Urinary bladder (tissue), 4 donors: ENCODE measurements around the gene RIC8A. TPM values are rescaled to one million over a fixed set of nuclear protein-coding genes. Genes with fewer than 3 reads are reported as not detected.
"Not testable (repeated sequence)": the region's sequence is repeated elsewhere in the genome, so short reads cannot be mapped to it uniquely, and the experiment has no call there.

Source experiments
- DNase-seq: peaks from one replicate; pipeline ENCODE4 v3.0.0-alpha.2; 2015; ENCODE audit errors: extremely low spot score
- H3K27ac ChIP-seq: one replicate; pipeline ENCODE4 v1.5.1; 2013; ENCODE audit warnings: low read depth, mild to moderate bottlenecking, moderate library complexity
- H3K36me3 ChIP-seq: one replicate; pipeline ENCODE4 v1.6.1; 2013; ENCODE audit warnings: mild to moderate bottlenecking, moderate library complexity; ENCODE audit not compliant: insufficient read depth
- H3K4me1 ChIP-seq: one replicate; pipeline ENCODE4 v1.6.1; 2013; ENCODE audit warnings: mild to moderate bottlenecking, moderate library complexity; ENCODE audit not compliant: insufficient read depth
- H3K4me3 ChIP-seq: one replicate; pipeline ENCODE4 v1.5.1; 2013; ENCODE audit warnings: low read depth, low read length
- WGBS: extraction: QIAGEN DNeasy Blood & Tissue Kit; methylation state at CpG from one replicate; pipeline ENCODE4 v1.1.7; 2013; 5-methylcytosine and 5-hydroxymethylcytosine counted together
- polyA plus RNA-seq: library from polyadenylated mRNA; stranded (reverse); fragments of 200-250 nt; gene quantifications from one replicate; pipeline ENCODE4 v1.2.3, GENCODE V29; 2013
- total RNA-seq: library from RNA; depleted of rRNA; stranded (reverse); fragments of >200 nt; gene quantifications from one replicate; pipeline ENCODE4 v1.2.3, GENCODE V29; 2014
- donor health status: healthy with polysubstance abuse.
- donor health status: healthy.

Gene RIC8A
- total RNA-seq (60.2 TPM), polyA plus RNA-seq (90.8 TPM)

GRCh38 chr11:207208-207862 is at the start of gene RIC8A, which contains the start of gene BET1L:
RIC8A (plus strand) TSS chr11:207708; CDS start chr11:208855, 1,147 bp downstream.
BET1L (minus strand) TSS chr11:207399; CDS start chr11:207321, 78 bp downstream.
- Histone ChIP-seq H3K36me3 (peaks cover 2% of the 10 kb centered on the region), H3K4me3 (peak within 1 kb of the TSS; percentile 94), H3K27ac (peak within 1 kb of the TSS; percentile 98), H3K4me1 (no peaks in the 10 kb centered on the region)
- peak; percentile 93 for DNase-seq
- under 1% methylated on average over 63 of the region's 63 CpGs for WGBS

DNA sequence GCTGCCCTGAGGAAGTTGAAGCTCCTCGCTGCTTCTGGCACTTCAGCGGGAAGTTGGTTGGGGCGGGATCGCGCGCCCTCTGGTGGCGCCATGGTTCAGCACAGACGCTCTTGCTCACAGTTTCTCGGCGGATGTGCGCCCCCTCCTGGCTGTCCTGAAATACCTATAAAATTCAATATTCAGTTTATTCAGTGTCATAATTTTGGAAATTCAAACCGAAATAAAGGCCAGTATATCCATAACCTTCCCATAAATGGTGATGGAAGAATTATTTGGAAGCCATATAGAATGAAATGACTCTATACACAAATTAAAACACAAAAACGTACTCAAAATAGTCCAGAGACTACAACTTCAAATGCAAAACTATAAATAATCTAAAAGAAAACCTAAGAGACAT is 27.3 kb upstream of the RIC8A start:
- DNase-seq, H3K4me1 ChIP-seq, H3K27ac ChIP-seq, H3K36me3 ChIP-seq, H3K4me3 ChIP-seq: not testable (repeated sequence)
- no CpG with 5 or more reads among the region's 13 CpGs for whole genome bisulfite sequencing

DNA sequence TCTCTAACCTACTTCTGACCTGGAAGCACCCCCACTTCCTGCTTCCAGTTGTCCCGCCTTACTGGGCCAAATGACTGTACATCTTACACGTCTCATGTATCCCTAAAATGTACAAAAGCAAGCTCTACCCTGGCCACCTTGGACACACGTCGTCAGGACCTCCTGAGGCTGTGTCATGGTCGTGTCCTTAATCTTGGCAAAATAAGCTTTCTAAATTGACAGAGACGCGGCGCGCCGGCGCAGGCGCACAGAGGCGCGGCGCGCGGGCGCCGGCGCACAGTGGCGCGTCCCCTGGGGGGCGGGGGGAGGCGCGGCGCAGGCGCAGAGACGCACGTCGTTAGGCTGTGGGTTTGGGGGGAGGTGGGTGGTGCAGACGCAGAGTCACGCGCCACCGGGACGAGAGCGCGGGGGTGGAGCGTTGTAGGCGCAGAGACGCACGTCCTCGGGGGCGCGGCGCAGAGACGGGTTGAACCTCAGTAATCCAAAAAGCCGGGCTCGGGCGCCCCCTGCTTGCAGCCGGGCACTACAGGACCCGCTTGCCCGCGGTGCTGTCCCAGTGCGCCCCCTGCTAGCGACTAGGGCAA is 18.2 kb upstream of the RIC8A start:
- not testable (repeated sequence) for H3K4me3 ChIP-seq, H3K36me3 ChIP-seq, H3K27ac ChIP-seq, DNase-seq, H3K4me1 ChIP-seq
- WGBS: 78% methylated on average over 40 of the region's 55 CpGs

- not testable (repeated sequence) for DNase-seq, H3K27ac ChIP-seq, H3K4me3 ChIP-seq, H3K4me1 ChIP-seq, H3K36me3 ChIP-seq
- 64% methylated on average over 10 of the region's 25 CpGs for WGBS
Measured at GRCh38 chr11:189843-190311, 17.6 kb upstream of the RIC8A start.

DNA sequence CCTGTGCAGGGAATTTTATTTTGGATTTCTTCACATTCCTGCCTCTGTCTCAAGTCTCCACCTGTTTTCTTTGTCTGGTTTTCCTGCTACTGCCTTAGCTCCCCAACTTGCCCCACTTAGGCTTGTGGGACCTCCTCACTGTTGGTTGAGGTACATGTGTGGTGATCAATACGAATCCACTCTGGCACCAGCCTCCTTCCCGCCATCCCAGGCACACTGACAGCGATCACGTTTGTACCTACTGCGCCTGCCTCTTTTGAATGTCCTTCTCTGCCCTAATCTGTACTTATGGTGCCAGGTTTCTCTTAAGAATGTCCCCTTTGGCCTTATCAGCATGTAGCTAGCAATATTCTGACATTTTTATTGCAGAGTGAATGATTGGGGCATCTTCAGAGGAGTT is 17.0 kb upstream of the RIC8A start:
- H3K27ac ChIP-seq, H3K4me3 ChIP-seq, DNase-seq, H3K4me1 ChIP-seq, H3K36me3 ChIP-seq: not testable (repeated sequence)
- 76% methylated on average over 5 of the region's 5 CpGs for WGBS

DNA sequence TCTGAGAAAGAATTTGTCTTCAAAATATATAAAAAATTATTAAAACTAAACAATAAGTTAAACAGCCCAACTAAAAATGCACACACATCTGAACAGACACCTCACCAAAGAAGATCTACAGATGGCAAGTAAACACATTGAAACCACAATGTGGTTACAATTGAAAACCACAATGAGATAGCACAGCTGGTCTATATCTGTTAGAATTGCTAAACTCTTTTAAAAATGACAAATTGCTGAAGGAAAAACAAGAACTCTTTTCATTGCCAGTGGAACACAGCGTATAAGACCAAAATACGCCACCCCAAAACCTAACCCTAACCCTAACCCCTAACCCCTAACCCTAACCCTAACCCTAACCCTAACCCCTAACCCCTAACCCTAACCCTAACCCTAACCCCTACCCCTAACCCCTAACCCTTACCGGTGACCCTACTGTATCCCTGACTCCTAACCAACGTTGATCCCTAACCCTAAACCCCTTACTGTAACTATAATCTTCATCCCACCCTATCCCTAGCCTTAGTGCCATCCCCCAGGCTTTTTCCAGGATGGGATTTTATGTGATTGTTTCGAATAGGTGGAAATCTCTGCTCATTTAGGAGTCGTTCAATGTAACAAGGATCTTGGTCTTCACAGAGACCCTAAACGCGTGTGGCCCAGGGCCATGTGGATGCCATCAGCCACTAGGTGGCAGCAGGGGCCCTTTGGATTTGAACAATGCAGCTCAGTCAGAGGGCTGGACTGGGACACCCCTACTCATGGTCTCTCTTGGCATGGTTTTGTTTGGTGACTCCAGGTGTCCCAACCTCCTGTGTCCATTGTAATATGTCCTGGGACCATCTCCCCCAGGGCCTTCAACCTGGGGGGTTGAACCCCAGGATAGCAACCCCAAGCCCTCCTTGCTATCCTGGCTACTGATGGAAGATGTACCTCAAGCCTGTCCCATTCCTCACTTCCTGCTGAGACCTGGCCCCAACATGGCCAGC is 15.7 kb upstream of the RIC8A start:
- H3K4me3 ChIP-seq, DNase-seq, H3K27ac ChIP-seq, H3K4me1 ChIP-seq, H3K36me3 ChIP-seq: not testable (repeated sequence)
- WGBS: 30% methylated on average over 7 of the region's 8 CpGs

DNA sequence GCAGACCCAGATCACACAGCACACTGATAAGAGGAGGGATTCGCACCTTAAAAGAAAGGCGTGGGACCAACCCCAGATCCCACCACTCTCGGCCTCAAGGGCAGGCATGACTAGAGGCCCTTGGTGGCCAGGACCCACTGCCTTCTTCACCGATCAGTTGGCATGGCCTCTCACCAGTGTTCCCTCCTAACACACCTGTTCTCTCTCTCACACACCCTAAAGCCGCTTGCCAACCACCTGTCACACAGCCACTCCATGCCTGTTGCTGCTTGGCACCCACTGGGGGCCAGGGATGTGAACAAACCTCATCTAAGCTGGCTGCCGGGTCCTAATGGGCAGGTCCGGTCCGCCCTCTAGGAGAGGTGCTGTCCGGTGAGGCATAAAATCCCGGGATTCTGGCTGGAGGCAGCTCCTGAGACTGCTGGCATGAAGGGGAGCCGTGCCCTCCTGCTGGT is 14.8 kb upstream of the RIC8A start, which contains the start of gene SCGB1C1:
TSS of gene SCGB1C1 (plus strand) at position 405 of the 455 bp plus-strand sequence. CDS start at position 427, 22 bp downstream.
- not testable (repeated sequence) for H3K4me1 ChIP-seq, H3K27ac ChIP-seq, DNase-seq, H3K4me3 ChIP-seq, H3K36me3 ChIP-seq
- WGBS: 84% methylated on average over 7 of the region's 11 CpGs

DNA sequence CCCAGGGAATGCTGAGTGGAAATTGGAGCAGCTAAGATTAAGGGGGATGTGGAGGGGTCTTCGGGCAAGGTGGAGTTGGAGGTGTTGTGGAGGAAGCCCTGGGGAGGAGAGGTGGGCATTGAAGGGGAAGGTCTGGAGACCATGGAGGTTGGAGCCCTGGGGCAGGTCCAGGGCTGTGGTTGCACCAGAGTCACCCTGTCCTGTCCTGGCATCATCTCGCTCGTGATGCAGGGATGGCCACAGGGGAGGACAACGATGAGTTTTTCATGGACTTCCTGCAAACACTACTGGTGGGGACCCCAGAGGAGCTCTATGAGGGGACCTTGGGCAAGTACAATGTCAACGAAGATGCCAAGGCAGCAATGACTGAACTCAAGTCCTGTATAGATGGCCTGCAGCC is 14.0 kb upstream of the RIC8A start:
- not testable (repeated sequence) for H3K4me3 ChIP-seq, H3K36me3 ChIP-seq, H3K4me1 ChIP-seq, H3K27ac ChIP-seq, DNase-seq
- 76% methylated on average over 5 of the region's 5 CpGs for WGBS

- Histone ChIP-seq H3K36me3 (no peaks in the 10 kb centered on the region), H3K4me3 (no peak overlapping the region), H3K27ac (no peak overlapping the region), H3K4me1 (no peaks in the 10 kb centered on the region)
- WGBS: 76% methylated on average over 23 of the region's 23 CpGs
- no peak for DNase-seq
Measured at GRCh38 chr11:196786-197731, 10.4 kb upstream of the RIC8A start.

DNA sequence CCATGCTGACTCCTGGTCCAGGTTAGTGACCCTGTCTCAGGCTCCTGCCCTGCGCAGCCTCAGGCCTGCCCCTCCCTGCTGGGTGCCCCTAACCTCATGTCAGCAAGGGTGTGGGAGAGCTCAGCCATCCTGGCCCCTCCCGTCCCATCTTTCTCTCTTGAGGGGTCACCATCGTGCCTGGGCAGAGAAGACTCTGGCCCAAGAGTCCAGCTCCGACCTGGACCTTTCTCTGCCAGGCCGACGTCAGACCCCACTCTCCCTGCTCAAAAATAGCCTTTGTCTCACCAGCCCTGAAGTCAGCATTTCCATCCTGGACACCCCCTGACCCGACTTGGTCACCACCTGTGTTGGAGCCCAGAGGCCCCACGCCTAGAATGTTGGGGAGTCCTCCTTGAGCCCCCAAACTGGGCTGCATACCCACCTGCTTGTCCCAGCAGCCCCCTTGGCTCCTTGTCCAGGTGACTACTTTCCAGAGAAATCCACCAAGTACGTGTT is 9.7 kb upstream of the RIC8A start:
- H3K27ac ChIP-seq: no peak overlapping the region

GRCh38 chr11:198236-198806 is 9.2 kb upstream of the RIC8A start:
- H3K36me3 ChIP-seq: no peaks in the 10 kb centered on the region
- H3K4me1 ChIP-seq: no peaks in the 10 kb centered on the region
- 85% methylated on average over 21 of the region's 21 CpGs for WGBS
- no peak for DNase-seq
- no peak overlapping the region for H3K4me3 ChIP-seq
- H3K27ac ChIP-seq: no peak overlapping the region

More for the DNA sequence above, 9.7 kb upstream of the RIC8A start:
- Histone ChIP-seq H3K36me3 (no peaks in the 10 kb centered on the region), H3K4me3 (no peak overlapping the region), H3K4me1 (no peaks in the 10 kb centered on the region)
- DNase-seq: no peak
- WGBS: 80% methylated on average over 9 of the region's 9 CpGs

- WGBS: 80% methylated on average over 13 of the region's 13 CpGs
- no peak for DNase-seq
Measured at GRCh38 chr11:199004-199581, 8.4 kb upstream of the RIC8A start.

More at GRCh38 chr11:199004-199581, 8.4 kb upstream of the RIC8A start:
- Histone ChIP-seq H3K27ac (no peak overlapping the region), H3K4me1 (no peaks in the 10 kb centered on the region), H3K36me3 (no peaks in the 10 kb centered on the region), H3K4me3 (no peak overlapping the region)
